Esophagus (tissue), 2 donors: ENCODE results near the gene NUP88. TPM values are rescaled to one million over a fixed set of nuclear protein-coding genes. Genes with fewer than 3 reads are reported as not detected.
"Not testable (repeated sequence)": the region's sequence is repeated elsewhere in the genome, so short reads cannot be mapped to it uniquely, and the experiment has no call there.

ENCODE experiments used
- H3K27ac ChIP-seq, 2 donors: one replicate each; pipeline ENCODE4 v1.5.1; 2013; ENCODE audit warnings: low read depth in 2 of 2, mild to moderate bottlenecking in 2 of 2, inconsistent platforms in 1 of 2, low read length in 1 of 2, moderate library complexity in 1 of 2
- H3K27me3 ChIP-seq, 2 donors: one replicate each; pipeline ENCODE4 v1.6.1; 2013; ENCODE audit warnings: low read length in 2 of 2, control low read depth in 1 of 2, mild to moderate bottlenecking in 1 of 2; ENCODE audit not compliant: insufficient read depth in 2 of 2, control insufficient read depth in 1 of 2
- H3K36me3 ChIP-seq, 2 donors: one replicate each; pipeline ENCODE4 v1.6.1; 2013; ENCODE audit warnings: low read length in 1 of 2; ENCODE audit not compliant: control insufficient read depth in 2 of 2, insufficient read depth in 2 of 2
- H3K4me1 ChIP-seq, 2 donors: one replicate each; pipeline ENCODE4 v1.6.1; 2013; ENCODE audit warnings: low read length in 1 of 2; ENCODE audit not compliant: control insufficient read depth in 2 of 2, insufficient read depth in 2 of 2
- H3K4me3 ChIP-seq, 2 donors: one replicate each; pipeline ENCODE4 v1.5.1; 2013; ENCODE audit warnings: low read length in 2 of 2, mild to moderate bottlenecking in 2 of 2, low read depth in 1 of 2, moderate library complexity in 1 of 2
- H3K9me3 ChIP-seq, 2 donors: one replicate each; pipeline ENCODE4 v1.6.1; 2013; ENCODE audit warnings: mild to moderate bottlenecking in 2 of 2, low read depth in 1 of 2, low read length in 1 of 2, moderate library complexity in 1 of 2; ENCODE audit not compliant: control insufficient read depth in 2 of 2, insufficient read depth in 1 of 2
- WGBS, 2 donors: extraction: QIAGEN DNeasy Blood & Tissue Kit; methylation state at CpG; one replicate each; pipeline ENCODE4 v1.1.7; 2013; 5-methylcytosine and 5-hydroxymethylcytosine counted together
- polyA plus RNA-seq, 2 donors: library from polyadenylated mRNA; stranded (reverse); fragments of 200-250 nt; gene quantifications; one replicate each; pipeline ENCODE4 v1.2.3, GENCODE V29; 2013
- donor health status: healthy with polysubstance abuse.
- donor health status: Bipolar disorder and iron deficiency.

Gene NUP88
- polyA plus RNA-seq, 2 donors, result 55.3 to 65.7 TPM

DNA sequence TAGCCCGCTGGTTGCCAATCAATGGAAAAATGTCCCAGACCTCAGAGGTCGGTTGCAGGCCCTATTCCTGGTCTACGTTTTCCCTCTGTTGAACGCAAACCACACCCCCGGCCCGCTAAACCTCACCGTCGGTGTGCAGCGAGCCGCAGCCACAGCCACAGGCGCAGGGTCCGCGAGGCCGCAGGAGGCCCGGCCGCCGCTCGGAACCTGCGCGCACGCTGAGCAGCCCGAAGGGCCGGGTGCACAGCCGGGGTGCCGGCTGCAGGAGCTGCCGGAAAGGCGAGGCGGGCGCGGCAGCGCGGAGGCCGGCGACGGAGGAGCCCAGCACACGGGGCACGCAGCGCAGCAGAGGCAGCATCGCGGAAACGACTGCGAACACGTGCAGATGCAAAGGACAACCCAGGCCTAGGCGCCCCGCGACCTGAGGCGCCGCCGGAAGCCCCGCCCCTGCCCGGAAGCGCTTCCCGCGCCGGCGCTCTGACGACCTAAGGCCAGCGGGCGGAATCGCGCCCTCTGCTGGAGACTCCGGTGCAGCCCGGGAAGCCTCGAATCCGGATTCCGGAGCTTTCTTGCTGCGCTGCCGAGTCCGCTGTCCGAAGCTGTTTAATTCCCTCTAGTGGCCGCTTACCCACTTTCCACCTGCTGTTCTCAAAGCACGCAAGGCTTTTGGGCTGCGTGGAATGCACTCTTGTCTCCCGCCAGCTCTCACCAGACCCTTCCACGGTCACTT, 19.4 kb upstream of the NUP88 start, which contains the start of gene C1QBP:
Gene C1QBP (minus strand): TSS at position 440 of the 730 bp plus-strand sequence. CDS start 82 bp downstream, at position 358.
- Histone ChIP-seq H3K27ac (peak within 1 kb of the TSS; percentile 80 to 81), H3K4me1 (no peaks in the 10 kb centered on the region), H3K36me3 (peaks cover 5 to 17% of the 10 kb centered on the region in 2 donors), H3K4me3 (peak within 1 kb of the TSS; percentile 82), H3K27me3 (no peaks in the 10 kb centered on the region), H3K9me3 (no peaks in the 10 kb centered on the region)
- 0 to 1% methylated on average over 73 to 75 of the region's 75 CpGs for WGBS, 2 donors

DNA sequence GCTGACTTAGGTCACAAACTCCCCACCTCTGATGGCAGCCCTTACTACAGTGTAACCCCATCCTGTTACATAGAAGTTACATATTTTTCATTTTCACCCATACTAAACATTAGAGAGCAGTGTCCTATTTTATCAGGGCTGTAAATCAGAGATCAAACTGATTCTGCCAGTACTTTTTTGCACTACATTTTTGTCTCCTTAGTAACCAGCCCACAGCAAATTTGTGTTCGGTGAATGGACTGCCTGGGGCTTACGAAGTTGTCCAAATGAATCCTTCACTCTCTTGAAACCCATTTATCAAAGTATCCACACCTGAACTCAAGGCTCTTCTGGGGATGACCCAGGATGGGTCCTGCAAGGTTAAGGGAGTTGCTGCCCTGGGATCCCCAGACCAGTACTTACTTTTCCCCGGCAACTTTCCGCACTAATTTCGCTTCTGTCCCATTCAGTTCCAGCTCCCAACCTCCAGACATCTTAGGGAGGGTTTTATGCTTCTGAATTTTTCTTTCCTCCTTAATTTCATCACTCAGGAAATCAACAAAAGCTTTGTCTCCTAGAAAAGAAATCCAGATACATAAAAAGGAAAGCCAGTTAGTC, 18.4 kb upstream of the NUP88 start:
- Histone ChIP-seq H3K4me3 (peak overlapping the region; percentile 25 to 82), H3K9me3 (no peaks in the 10 kb centered on the region), H3K36me3 (peaks cover 8 to 21% of the 10 kb centered on the region in 2 donors), H3K27ac (no peak overlapping the region), H3K27me3 (no peaks in the 10 kb centered on the region), H3K4me1 (no peaks in the 10 kb centered on the region)
- WGBS, 2 donors, result 38 to 41% methylated on average over 5 of the region's 5 CpGs

DNA sequence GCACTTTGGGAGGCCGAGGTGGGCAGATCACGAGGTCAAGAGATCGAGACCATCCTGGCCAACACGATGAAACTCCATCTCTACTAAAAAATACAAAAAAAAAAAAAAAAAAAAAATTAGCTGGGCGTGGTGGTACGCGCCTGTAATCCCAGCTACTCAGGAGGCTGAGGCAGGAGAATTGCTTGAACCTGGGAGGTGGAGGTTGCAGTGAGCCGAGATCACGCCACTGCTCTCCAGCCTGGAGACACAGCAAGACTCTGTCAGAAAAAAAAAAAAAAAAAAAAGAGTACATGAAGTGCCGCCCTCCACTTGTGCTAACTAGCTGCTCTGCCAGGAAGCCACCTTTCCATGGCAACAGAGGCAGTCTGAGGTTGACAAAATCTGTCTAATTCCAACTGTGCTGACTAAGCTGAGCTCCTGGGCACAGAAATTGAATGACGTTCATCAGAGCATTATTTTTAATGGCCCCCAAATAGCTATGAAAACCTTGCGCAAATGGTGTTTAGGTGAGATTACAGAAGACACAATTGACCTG, 16.4 kb upstream of the NUP88 start:
- not testable (repeated sequence) for H3K9me3 ChIP-seq, H3K4me3 ChIP-seq, H3K4me1 ChIP-seq, H3K27me3 ChIP-seq, H3K27ac ChIP-seq
- 85 to 87% methylated on average over 11 to 12 of the region's 12 CpGs for WGBS, 2 donors
- peaks cover 18 to 21% of the 10 kb centered on the region in 2 donors for H3K36me3 ChIP-seq

DNA sequence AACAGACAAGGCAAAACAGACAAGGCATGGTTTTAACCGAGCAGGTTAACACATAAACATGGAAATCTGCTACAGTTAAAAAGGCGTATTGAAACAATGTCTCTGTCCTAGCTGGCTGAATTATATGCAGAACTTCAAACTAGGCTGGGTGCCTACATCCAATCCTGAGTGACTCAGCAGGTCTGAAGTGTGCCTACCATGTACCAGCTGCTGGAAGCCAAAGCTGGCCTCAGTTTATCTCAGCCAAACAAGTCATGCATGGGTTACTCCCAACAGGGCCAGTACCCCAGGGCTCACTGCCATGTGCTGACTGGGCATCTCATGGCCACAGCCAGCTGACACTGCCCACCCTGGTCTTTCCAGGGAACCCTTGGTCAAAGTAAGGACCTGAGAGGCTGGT, 15.5 kb upstream of the NUP88 start:
- Histone ChIP-seq H3K27ac (no peak overlapping the region), H3K27me3 (no peaks in the 10 kb centered on the region), H3K36me3 (peaks cover 18 to 23% of the 10 kb centered on the region in 2 donors), H3K9me3 (no peaks in the 10 kb centered on the region), H3K4me3 (no peak overlapping the region), H3K4me1 (peaks cover 0 to 3% of the 10 kb centered on the region in 2 donors)
- 93 to 94% methylated on average over 2 of the region's 2 CpGs for WGBS, 2 donors

DNA sequence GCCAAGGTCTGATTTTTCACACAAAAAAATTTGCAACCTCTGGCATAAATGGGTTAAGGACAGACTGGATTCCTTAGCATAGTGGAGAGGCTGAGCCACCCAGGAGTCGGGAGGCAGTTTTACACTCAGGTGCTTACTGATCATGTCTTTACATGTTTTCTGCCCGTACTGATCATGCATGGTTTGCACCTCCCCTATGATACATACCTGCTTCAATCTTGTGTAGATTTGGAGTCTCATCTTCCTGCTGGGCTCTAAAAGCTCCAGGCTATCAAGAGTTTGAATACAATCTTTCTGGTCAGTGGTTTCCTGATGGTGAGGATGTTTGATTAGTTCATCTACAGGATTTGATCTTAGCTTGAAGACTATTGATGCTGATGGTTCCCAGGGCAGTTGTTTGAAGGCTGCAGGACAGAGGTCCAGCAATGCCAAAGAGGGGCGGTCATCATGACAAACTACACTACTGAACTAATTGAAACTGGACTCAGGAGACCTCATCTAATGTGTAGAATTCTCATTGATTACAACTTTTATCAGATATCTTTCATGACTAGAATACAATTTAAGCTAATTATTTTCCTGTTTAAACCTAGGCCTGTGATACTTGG, 12.6 kb upstream of the NUP88 start:
- peak overlapping the region; percentile 1 to 58 for H3K27ac ChIP-seq
- H3K4me1 ChIP-seq, result peaks cover 0 to 3% of the 10 kb centered on the region in 2 donors
- H3K27me3 ChIP-seq, result no peaks in the 10 kb centered on the region
- peaks cover 24 to 25% of the 10 kb centered on the region in 2 donors for H3K36me3 ChIP-seq
- H3K4me3 ChIP-seq, result no peak overlapping the region
- WGBS, 2 donors, result 63 to 65% methylated on average over 3 of the region's 3 CpGs
- H3K9me3 ChIP-seq, result no peaks in the 10 kb centered on the region

DNA sequence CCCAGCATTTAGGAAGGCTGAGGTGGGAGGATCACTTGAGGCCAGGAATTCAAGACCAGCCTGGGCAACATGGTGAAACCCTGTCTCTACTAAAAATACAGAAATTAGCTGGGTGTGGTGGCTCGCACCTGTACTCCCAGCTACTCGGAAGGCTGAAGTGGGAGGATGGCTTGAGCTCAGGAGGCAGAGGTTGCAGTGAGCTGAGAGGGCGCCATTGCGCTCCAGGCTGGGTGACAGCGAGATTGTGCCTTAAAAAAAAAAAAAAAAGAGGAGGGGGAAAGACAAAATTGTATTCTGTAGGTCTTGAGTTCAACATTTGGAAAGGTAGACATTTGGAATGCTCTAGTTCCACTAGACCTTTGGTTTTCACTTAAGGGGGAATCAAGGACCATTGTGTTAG, 11.8 kb upstream of the NUP88 start:
- not testable (repeated sequence) for H3K9me3 ChIP-seq, H3K4me3 ChIP-seq, H3K4me1 ChIP-seq, H3K27me3 ChIP-seq
- Histone ChIP-seq H3K27ac (peak overlapping the region; percentile 1 to 75), H3K36me3 (peaks cover 24 to 26% of the 10 kb centered on the region in 2 donors)
- WGBS, 2 donors, result 81 to 86% methylated on average over 5 of the region's 5 CpGs

DNA sequence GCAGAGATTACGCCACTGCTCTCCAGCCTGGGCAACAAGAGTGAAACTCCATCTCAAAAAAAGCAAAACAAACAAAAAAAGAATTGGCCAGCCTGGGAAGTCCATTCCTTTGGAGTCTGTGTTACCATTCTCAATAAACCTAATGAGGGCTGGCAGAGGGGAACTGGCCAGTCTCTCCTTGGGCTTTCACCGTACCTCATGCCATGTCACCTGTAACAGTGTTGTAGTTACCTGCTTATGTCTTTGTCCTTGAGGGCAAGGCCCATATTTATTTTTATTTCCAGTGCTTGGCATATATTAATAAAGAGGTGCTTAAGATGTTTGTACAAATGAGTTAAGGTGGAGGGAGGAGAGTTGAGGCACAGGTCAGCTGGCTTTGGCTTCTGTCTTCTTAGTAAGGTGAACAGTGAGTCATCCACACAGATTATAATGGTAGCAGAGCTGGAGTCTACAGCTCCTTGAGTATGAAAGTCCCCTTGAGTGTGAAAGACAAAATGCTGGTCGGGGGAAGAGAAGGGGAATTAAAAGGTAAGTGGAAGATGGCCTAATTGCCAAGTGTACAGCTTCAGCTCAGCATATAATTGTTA, 11.0 kb upstream of the NUP88 start:
- no peaks in the 10 kb centered on the region for H3K9me3 ChIP-seq
- H3K4me1 ChIP-seq, result peaks cover 0 to 3% of the 10 kb centered on the region in 2 donors
- no peak overlapping the region for H3K4me3 ChIP-seq
- 88 to 89% methylated on average over 3 of the region's 3 CpGs for WGBS, 2 donors
- peak overlapping the region; percentile 41 to 75 for H3K27ac ChIP-seq
- peaks cover 24 to 33% of the 10 kb centered on the region in 2 donors for H3K36me3 ChIP-seq
- no peaks in the 10 kb centered on the region for H3K27me3 ChIP-seq

DNA sequence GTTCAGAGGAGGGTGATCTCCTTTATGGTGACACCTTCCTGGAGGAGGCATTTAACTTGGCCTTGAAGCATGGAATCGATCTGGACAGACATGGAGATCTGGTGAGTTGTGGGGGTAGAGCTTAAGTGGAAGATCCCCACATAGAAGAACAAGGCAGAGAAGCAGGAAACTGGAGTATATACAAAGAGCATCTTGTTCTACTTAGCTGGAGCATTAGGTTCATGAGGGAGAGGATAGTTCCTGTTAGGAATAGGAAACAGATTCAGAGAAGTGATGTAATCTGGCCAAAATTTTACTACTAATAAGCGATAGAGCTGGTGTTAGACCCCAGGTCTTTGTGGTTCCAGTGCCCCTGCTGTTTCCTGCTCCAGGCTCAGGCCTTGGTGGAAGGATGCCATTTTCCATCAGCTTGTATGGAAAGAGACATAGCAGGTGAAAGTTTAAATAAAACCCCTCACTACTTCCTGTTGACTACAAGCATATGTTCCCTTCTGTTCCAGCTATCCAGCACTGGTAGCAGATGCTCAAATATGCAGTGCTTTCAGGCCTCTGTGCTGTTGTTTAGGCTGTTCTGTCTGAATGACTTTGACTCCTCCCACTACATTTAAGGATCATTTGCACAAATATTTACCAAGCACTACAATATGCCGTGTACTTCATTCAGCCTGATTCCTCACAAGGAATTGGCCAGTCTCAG, 9.9 kb upstream of the NUP88 start:
- H3K27me3 ChIP-seq, result no peaks in the 10 kb centered on the region
- WGBS, 2 donors, result 72 to 77% methylated on average over 3 of the region's 3 CpGs
- H3K9me3 ChIP-seq, result no peaks in the 10 kb centered on the region
- H3K4me1 ChIP-seq, result peaks cover 0 to 3% of the 10 kb centered on the region in 2 donors
- H3K4me3 ChIP-seq, result no peak overlapping the region
- H3K36me3 ChIP-seq, result peaks cover 19 to 30% of the 10 kb centered on the region in 2 donors
- H3K27ac ChIP-seq, result peak overlapping the region in 1 of 2 donors; percentile 26

DNA sequence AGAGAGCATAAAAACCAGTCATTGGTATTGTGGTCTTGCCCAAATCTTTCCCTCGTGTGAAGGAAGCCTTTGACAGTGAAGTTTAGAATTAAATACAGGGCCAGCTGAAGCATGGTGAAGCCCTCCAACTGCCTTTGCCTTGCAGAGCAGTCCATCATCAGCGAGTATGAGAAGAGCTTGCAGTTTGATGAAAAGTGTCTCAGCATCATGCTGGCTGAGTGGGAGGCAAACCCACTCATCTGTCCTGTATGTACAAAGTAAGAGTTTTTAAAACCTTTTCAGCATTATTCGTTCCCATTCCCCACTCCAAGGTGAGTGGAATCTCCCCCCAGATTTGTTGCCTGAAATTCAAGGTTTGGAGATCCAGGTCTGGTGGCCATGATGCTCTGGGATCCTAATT, 6.4 kb upstream of the NUP88 start:
- no peaks in the 10 kb centered on the region for H3K9me3 ChIP-seq
- H3K4me1 ChIP-seq, result peaks cover 0 to 1% of the 10 kb centered on the region in 2 donors
- H3K27ac ChIP-seq, result no peak overlapping the region
- no peak overlapping the region for H3K4me3 ChIP-seq
- 76 to 91% methylated on average over 3 of the region's 3 CpGs for WGBS, 2 donors
- H3K36me3 ChIP-seq, result peaks cover 6 to 18% of the 10 kb centered on the region in 2 donors
- no peaks in the 10 kb centered on the region for H3K27me3 ChIP-seq
